Psoas muscle (tissue), 8 donors: ENCODE measurements around the gene BCL11A. TPM values are rescaled to one million over a fixed set of nuclear protein-coding genes. Genes with fewer than 3 reads are reported as not detected.

Source experiments
- ATAC-seq, 4 donors: fragments of 200-7000 bp; cut with Tn5 transposase; one replicate each; pipeline ENCODE4 v1.9.1; 2020; ENCODE audit warnings: moderate library complexity in 3 of 4, mild to moderate bottlenecking in 2 of 4
- DNase-seq, 2 donors: peaks; one replicate each; pipeline ENCODE4 v3.0.0-alpha.2; 2020
- H3K27ac ChIP-seq: fragments of 200-600 bp; one replicate; pipeline ENCODE4 v1.8.0; 2022
- H3K27me3 ChIP-seq, 3 donors: fragments of 200-600 bp in 1 of 3; one replicate each; pipeline versions ENCODE4 v1.6.1 to v1.8.0; 2013 to 2022; ENCODE audit warnings: low read length in 2 of 3, mild to moderate bottlenecking in 2 of 3, moderate library complexity in 1 of 3; ENCODE audit not compliant: insufficient read depth in 3 of 3
- H3K36me3 ChIP-seq, 2 donors: fragments of 200-600 bp in 1 of 2; one replicate each; pipeline versions ENCODE4 v1.6.1 to v1.8.0; 2013 to 2022; ENCODE audit warnings: low read depth in 1 of 2, mild to moderate bottlenecking in 1 of 2, moderate library complexity in 1 of 2; ENCODE audit not compliant: insufficient read depth in 1 of 2
- H3K4me1 ChIP-seq: fragments of 200-600 bp; one replicate; pipeline ENCODE4 v1.8.0; 2022
- H3K4me3 ChIP-seq: fragments of 200-600 bp; one replicate; pipeline ENCODE4 v1.8.0; 2022; ENCODE audit warnings: mild to moderate bottlenecking
- H3K9me3 ChIP-seq: fragments of 200-600 bp; one replicate; pipeline ENCODE4 v1.8.0; 2022
- WGBS, 3 donors: extraction: QIAGEN DNeasy Blood & Tissue Kit; methylation state at CpG; one replicate each; pipeline versions ENCODE4 v1.1.6 to v1.1.7; 2013; 5-methylcytosine and 5-hydroxymethylcytosine counted together
- intact Hi-C, 2 donors: fragments of 100-400 bp; cut with DNase I; formaldehyde crosslinking; loops; one replicate each; pipeline versions ENCODE4 v1.11.0 to v1.14.2; 2022
- polyA plus RNA-seq, 3 donors: library from polyadenylated mRNA; stranded (reverse); fragments of 200-250 nt; gene quantifications; one replicate each; pipeline ENCODE4 v1.2.3, GENCODE V29; 2013
- total RNA-seq, 4 donors: library from RNA; stranded (reverse); fragmentation: NEBNext Ultra II Directional in 2 of 4; extraction: Animal tissue kit (Norgen Biotek cat#: 25700) in 2 of 4; gene quantifications; one replicate each; pipeline versions ENCODE4 v1.2.1 to v1.2.4, GENCODE V29; 2021 to 2023
- TF ChIP-seq, protein P1 (sequence below): fragments of 200-600 bp; IDR thresholded peaks from one replicate; pipeline ENCODE4 v1.8.0; 2022; ENCODE audit warnings: antibody characterized with exemption
- donor health status: healthy with polysubstance abuse.
- donor health status: DM: no; HTN: no; CAD: no; lungs with moderate emphysema.
- donor health status: Bipolar disorder and iron deficiency.
- donor health status: healthy.
- donor health status: DM: yes; HTN: yes; CAD: no.
- donor health status: DM: no; HTN: no; CAD: no.
- donor health status: DM: no; HTN: no; CAD: no.
- donor health status: DM: yes; HTN: yes; CAD: no.

The BCL11A gene
- total and polyA plus RNA-seq, 7 donors, result 0.01 to 0.66 (median 0.39) TPM; not detected in 1

DNA sequence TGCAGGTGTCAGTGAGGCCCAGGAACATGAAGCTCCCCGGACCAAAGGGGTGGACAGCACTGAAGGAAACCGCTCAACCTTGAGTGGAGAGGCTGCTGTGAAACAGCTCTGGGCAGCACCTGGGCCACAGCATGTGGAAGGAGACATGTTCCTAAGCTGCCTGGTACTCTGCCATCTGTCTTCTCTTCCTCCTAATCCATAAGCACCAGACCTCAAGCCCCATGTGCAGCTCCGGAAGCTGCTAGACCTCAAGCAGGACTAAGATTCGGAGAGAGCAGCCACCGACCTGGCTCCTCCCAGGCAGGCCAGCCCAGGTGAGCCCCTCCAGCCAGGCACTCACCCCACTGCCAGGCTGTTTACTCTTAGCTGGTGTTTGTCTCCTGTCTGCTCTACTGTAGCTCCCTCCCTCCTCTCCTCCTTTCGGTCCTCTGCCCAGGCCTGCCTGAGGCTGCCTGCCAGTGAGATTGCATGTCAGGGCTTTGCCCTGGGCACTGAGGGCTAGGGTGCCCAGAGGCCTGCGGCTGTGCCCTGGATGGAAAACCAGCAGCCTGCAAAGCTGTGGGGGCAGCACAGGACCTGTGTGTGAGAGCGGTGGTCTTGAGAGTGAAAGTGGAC is 53.7 kb downstream of the BCL11A start:
- TF ChIP-seq, protein P1, sequence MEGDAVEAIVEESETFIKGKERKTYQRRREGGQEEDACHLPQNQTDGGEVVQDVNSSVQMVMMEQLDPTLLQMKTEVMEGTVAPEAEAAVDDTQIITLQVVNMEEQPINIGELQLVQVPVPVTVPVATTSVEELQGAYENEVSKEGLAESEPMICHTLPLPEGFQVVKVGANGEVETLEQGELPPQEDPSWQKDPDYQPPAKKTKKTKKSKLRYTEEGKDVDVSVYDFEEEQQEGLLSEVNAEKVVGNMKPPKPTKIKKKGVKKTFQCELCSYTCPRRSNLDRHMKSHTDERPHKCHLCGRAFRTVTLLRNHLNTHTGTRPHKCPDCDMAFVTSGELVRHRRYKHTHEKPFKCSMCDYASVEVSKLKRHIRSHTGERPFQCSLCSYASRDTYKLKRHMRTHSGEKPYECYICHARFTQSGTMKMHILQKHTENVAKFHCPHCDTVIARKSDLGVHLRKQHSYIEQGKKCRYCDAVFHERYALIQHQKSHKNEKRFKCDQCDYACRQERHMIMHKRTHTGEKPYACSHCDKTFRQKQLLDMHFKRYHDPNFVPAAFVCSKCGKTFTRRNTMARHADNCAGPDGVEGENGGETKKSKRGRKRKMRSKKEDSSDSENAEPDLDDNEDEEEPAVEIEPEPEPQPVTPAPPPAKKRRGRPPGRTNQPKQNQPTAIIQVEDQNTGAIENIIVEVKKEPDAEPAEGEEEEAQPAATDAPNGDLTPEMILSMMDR, result no peak
- DNase-seq, result no peak
- Histone ChIP-seq H3K4me3 (no peak overlapping the region), H3K27me3 (peaks cover 0 to 1% (median 0%) of the 10 kb centered on the region in 3 donors), H3K27ac (no peak overlapping the region), H3K36me3 (no peaks in the 10 kb centered on the region), H3K4me1 (no peaks in the 10 kb centered on the region), H3K9me3 (no peaks in the 10 kb centered on the region)
- intact Hi-C loops, result no loop called here
- no peak for ATAC-seq
- 82 to 96% (median 94%) methylated on average over 7 to 8 of the region's 8 CpGs for WGBS, 3 donors

DNA sequence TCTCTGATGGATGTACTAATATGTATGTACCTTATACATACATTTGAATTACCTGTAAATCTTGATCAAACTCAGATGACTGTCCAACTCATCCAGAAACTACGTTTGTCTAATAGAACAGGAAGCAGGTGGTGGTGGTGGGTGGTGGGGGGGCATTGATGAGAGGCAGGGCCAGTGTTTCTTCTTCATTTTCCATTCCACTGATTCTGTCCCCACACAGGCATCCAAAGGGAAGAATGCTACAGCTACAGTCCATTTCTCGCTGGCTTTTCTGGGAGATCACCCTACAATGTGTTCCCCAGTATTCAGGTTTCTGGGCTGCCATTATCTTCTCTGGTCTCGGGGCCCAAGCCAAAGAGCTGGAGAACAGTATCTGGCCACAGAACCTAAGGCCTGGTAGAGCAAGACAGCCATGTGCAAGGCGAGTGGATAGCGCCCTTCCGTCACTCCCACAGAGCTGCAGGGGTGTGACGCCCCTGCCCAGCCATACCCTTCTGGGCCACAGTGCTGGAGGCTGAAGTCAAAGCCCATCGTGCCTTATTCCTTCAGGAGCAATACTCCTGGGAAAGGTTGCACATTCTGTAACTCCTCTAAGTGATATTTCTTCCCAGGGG is 54.5 kb downstream of the BCL11A start:
- H3K4me1 ChIP-seq, result no peaks in the 10 kb centered on the region
- TF ChIP-seq, protein P1, result no peak
- WGBS, 3 donors, result 88 to 95% (median 94%) methylated on average over 8 of the region's 8 CpGs

DNA sequence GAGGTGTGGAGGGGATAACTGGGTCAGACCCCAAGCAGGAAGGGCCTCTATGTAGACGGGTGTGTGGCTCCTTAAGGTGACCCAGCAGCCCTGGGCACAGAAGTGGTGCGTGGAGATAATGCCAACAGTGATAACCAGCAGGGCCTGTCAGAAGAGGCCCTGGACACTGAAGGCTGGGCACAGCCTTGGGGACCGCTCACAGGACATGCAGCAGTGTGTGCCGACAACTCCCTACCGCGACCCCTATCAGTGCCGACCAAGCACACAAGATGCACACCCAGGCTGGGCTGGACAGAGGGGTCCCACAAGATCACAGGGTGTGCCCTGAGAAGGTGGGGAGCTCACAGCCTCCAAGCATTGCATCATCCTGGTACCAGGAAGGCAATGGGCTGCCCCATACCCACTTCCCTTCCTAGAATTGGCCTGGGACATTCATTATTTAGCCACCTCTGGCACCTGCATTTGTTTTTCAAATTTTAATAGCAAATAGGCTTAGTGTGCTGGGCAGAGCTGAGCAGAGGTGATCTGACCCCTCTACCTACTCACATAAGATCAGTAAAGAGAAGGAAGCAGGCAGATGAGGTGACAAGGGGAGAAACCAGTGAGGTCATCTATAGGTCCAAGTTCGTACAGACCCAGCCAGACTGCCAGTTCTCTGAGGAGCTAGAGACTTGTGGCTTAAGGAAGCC is 55.2 kb downstream of the BCL11A start:
- intact Hi-C loops, result no loop called here
- no peaks in the 10 kb centered on the region for H3K9me3 ChIP-seq
- WGBS, 3 donors, result 94 to 97% (median 95%) methylated on average over 8 of the region's 8 CpGs
- H3K4me1 ChIP-seq, result no peaks in the 10 kb centered on the region
- DNase-seq, result no peak
- no peaks in the 10 kb centered on the region for H3K27me3 ChIP-seq
- H3K27ac ChIP-seq, result no peak overlapping the region
- no peak overlapping the region for H3K4me3 ChIP-seq
- no peaks in the 10 kb centered on the region for H3K36me3 ChIP-seq
- no peak for ATAC-seq
- TF ChIP-seq, protein P1, result no peak

More for the DNA sequence above, 54.5 kb downstream of the BCL11A start:
- Histone ChIP-seq H3K27me3 (no peaks in the 10 kb centered on the region), H3K36me3 (no peaks in the 10 kb centered on the region), H3K4me3 (no peak overlapping the region), H3K9me3 (no peaks in the 10 kb centered on the region), H3K27ac (no peak overlapping the region)
- intact Hi-C loops, result no loop called here
- DNase-seq (no peak), ATAC-seq (no peak)

DNA sequence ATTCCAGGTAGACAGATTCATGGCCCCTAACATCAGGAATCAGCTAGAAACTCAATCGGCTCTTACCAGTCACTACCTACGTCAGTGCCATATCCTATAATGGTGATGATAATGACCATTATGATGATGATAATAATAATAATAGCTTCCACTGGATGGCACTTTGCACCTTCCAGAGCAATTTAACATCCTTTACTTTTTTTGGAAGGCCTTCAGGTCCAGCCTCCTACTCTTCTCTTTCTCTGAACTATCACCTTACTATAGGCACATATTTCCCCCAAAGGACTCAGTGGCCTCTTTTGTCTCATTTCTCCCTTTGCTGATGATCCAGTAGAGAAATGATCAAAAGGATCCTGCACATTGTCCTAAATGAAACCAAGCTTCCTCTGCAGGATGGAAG is 56.0 kb downstream of the BCL11A start:
- 68 to 82% (median 71%) methylated on average over 2 of the region's 2 CpGs for WGBS, 3 donors
- DNase-seq, result no peak
- Histone ChIP-seq H3K36me3 (no peaks in the 10 kb centered on the region), H3K27ac (no peak overlapping the region), H3K4me1 (no peaks in the 10 kb centered on the region), H3K4me3 (no peak overlapping the region), H3K9me3 (no peaks in the 10 kb centered on the region), H3K27me3 (no peaks in the 10 kb centered on the region)
- no peak for ATAC-seq
- intact Hi-C loops, result no loop called here
- TF ChIP-seq, protein P1, result no peak
